Measurements from ENCODE around the gene FAM20A. TPM values are rescaled to one million over a fixed set of nuclear protein-coding genes. Genes with fewer than 3 reads are reported as not detected.

FAM20A gene
- polyA plus RNA-seq (2013), result 0.50 TPM

DNA sequence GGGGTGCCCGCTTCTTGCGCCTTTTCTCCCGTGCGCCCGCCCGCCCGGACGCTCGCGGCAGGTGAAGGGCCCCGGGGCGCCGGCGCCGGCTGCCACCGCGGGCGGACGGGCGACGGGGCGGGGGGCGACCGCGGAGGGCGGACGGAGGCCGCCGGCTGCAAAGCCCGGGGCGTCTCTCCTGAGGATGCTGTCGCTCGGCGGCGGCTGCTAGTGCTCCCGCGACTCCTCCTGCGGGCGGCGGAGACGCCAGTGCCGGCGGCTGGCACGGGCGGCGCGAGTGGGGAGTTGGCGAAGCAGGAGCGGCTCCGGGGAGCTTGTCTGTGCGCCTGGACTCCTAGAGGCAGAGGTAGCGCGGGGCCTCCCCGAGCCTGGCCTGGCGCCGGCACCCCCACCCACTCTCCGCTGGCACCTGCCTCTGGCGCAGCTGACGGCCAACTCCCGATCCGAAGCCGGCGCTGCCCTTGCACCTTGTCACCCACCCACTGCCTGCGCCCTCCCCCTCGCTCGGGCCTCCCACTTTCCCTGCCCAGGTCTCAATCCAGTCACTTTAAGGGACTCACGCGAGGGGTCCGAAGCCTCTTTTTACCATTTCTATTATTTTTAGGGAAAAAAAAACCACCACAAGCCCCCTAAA, at the start of gene FAM20A:
Gene FAM20A (minus strand): TSS at position 437 of the 634 bp plus-strand sequence. CDS start 701 bp downstream, outside the sequence.
- peak in 2 of 3 donors; percentile 24 to 47 for DNase-seq
- Histone ChIP-seq H3K27me3 (replicated peaks in 2 of 5; ENCODE audit: control insufficient read depth in 4 of 5, insufficient read depth in 5 of 5, low read length in 4 of 5) (peaks cover 5 to 73% (median 26%) of the 10 kb centered on the region in 5 experiments), H3K4me3 (ENCODE audit: control insufficient read depth in 1 of 7, extremely low read depth in 1 of 7, insufficient read depth in 4 of 7, low read depth in 2 of 7, low read length in 6 of 7) (peak within 1 kb of the TSS; percentile 17 to 73 (median 68)), H3K4me1 (ENCODE audit: control extremely low read depth in 1 of 4, control insufficient read depth in 4 of 4, insufficient read depth in 4 of 4, low read length in 3 of 4) (peaks cover 0 to 19% (median 16%) of the 10 kb centered on the region in 4 experiments), H3K36me3 (ENCODE audit: control insufficient read depth in 4 of 4, insufficient read depth in 4 of 4, low read length in 3 of 4) (no peaks in the 10 kb centered on the region), H3K27ac (ENCODE audit: insufficient read depth in 1 of 2, low read depth in 1 of 2, low read length in 2 of 2, poor library complexity in 1 of 2, severe bottlenecking in 2 of 2) (no peak within 1 kb of the TSS), H3K9me3 (ENCODE audit: control extremely low read depth in 1 of 5, control insufficient read depth in 4 of 5, insufficient read depth in 2 of 5, low read depth in 1 of 5, low read length in 4 of 5) (no peaks in the 10 kb centered on the region)
- CTCF ChIA-PET, result no interaction called here
- POLR2A ChIA-PET, result no interaction called here
- WGBS (ENCODE audit: insufficient coverage), result 2% methylated on average over 51 of the region's 69 CpGs

DNA sequence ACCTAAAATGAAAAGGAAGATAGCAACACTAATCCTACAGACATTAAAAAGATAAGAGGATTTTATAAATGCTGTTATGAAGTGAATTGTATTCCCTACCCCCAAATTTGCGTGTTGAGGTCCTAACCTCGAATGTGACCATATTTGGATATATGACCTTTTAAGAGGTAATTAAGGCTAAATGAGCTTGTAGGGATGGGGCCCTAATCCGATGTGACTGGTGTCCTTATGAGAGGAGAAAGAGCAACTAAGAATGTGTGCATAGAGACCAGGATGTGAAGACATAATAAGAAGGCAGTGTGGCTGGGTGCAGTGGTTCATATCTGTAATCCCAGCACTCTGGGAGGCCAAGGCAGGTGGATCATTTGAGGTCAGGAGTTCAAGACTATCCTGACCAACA, 48.2 kb upstream of the FAM20A start:
- Histone ChIP-seq H3K4me3 (ENCODE audit: control insufficient read depth in 1 of 7, extremely low read depth in 1 of 7, insufficient read depth in 4 of 7, low read depth in 2 of 7, low read length in 6 of 7) (no peak overlapping the region), H3K4me1 (ENCODE audit: control extremely low read depth in 1 of 4, control insufficient read depth in 4 of 4, insufficient read depth in 4 of 4, low read length in 3 of 4) (no peaks in the 10 kb centered on the region), H3K9me3 (ENCODE audit: control extremely low read depth in 1 of 5, control insufficient read depth in 4 of 5, insufficient read depth in 2 of 5, low read depth in 1 of 5, low read length in 4 of 5) (peaks cover 0 to 4% (median 0%) of the 10 kb centered on the region in 5 experiments), H3K27ac (ENCODE audit: insufficient read depth in 1 of 2, low read depth in 1 of 2, low read length in 2 of 2, poor library complexity in 1 of 2, severe bottlenecking in 2 of 2) (no peak overlapping the region), H3K27me3 (replicated peaks in 2 of 5; ENCODE audit: control insufficient read depth in 4 of 5, insufficient read depth in 5 of 5, low read length in 4 of 5) (no peaks in the 10 kb centered on the region), H3K36me3 (ENCODE audit: control insufficient read depth in 4 of 4, insufficient read depth in 4 of 4, low read length in 3 of 4) (no peaks in the 10 kb centered on the region)
- ChIA-PET CTCF (no interaction called here), POLR2A (no interaction called here)
- WGBS (ENCODE audit: insufficient coverage), result 97% methylated on average over 3 of the region's 3 CpGs
- DNase-seq, result no peak

GRCh38 chr17:68646626-68647526, 45.7 kb upstream of the FAM20A start:
- ChIA-PET CTCF (no interaction called here), POLR2A (interaction anchor here (0.6 kb wide), 1 partner anchor 79 kb away, joined by 4 read pairs; no protein-coding TSS in a partner anchor)
- 91% methylated on average over 10 of the region's 11 CpGs for WGBS (ENCODE audit: insufficient coverage)
- DNase-seq, result no peak
- Histone ChIP-seq H3K4me3 (ENCODE audit: control insufficient read depth in 1 of 7, extremely low read depth in 1 of 7, insufficient read depth in 4 of 7, low read depth in 2 of 7, low read length in 6 of 7) (no peak overlapping the region), H3K27ac (ENCODE audit: insufficient read depth in 1 of 2, low read depth in 1 of 2, low read length in 2 of 2, poor library complexity in 1 of 2, severe bottlenecking in 2 of 2) (no peak overlapping the region), H3K9me3 (ENCODE audit: control extremely low read depth in 1 of 5, control insufficient read depth in 4 of 5, insufficient read depth in 2 of 5, low read depth in 1 of 5, low read length in 4 of 5) (peaks cover 0 to 3% (median 0%) of the 10 kb centered on the region in 5 experiments), H3K4me1 (ENCODE audit: control extremely low read depth in 1 of 4, control insufficient read depth in 4 of 4, insufficient read depth in 4 of 4, low read length in 3 of 4) (no peaks in the 10 kb centered on the region), H3K36me3 (ENCODE audit: control insufficient read depth in 4 of 4, insufficient read depth in 4 of 4, low read length in 3 of 4) (no peaks in the 10 kb centered on the region), H3K27me3 (replicated peaks in 2 of 5; ENCODE audit: control insufficient read depth in 4 of 5, insufficient read depth in 5 of 5, low read length in 4 of 5) (no peaks in the 10 kb centered on the region)

- ChIA-PET POLR2A (no interaction called here), CTCF (no interaction called here)
- H3K4me1 ChIP-seq (ENCODE audit: control extremely low read depth in 1 of 4, control insufficient read depth in 4 of 4, insufficient read depth in 4 of 4, low read length in 3 of 4), result no peaks in the 10 kb centered on the region
- DNase-seq, result no peak
- no peaks in the 10 kb centered on the region for H3K27me3 ChIP-seq (replicated peaks in 2 of 5; ENCODE audit: control insufficient read depth in 4 of 5, insufficient read depth in 5 of 5, low read length in 4 of 5)
- no peaks in the 10 kb centered on the region for H3K9me3 ChIP-seq (ENCODE audit: control extremely low read depth in 1 of 5, control insufficient read depth in 4 of 5, insufficient read depth in 2 of 5, low read depth in 1 of 5, low read length in 4 of 5)
- no peak overlapping the region for H3K4me3 ChIP-seq (ENCODE audit: control insufficient read depth in 1 of 7, extremely low read depth in 1 of 7, insufficient read depth in 4 of 7, low read depth in 2 of 7, low read length in 6 of 7)
- no peak overlapping the region for H3K27ac ChIP-seq (ENCODE audit: insufficient read depth in 1 of 2, low read depth in 1 of 2, low read length in 2 of 2, poor library complexity in 1 of 2, severe bottlenecking in 2 of 2)
- WGBS (ENCODE audit: insufficient coverage), result 100% methylated on average over 2 of the region's 4 CpGs
- no peaks in the 10 kb centered on the region for H3K36me3 ChIP-seq (ENCODE audit: control insufficient read depth in 4 of 4, insufficient read depth in 4 of 4, low read length in 3 of 4)
Observed at GRCh38 chr17:68642118-68642412, 40.9 kb upstream of the FAM20A start.

- DNase-seq, result no peak
- no peaks in the 10 kb centered on the region for H3K36me3 ChIP-seq (ENCODE audit: control insufficient read depth in 4 of 4, insufficient read depth in 4 of 4, low read length in 3 of 4)
- ChIA-PET CTCF (no interaction called here), POLR2A (no interaction called here)
- no peak overlapping the region for H3K27ac ChIP-seq (ENCODE audit: insufficient read depth in 1 of 2, low read depth in 1 of 2, low read length in 2 of 2, poor library complexity in 1 of 2, severe bottlenecking in 2 of 2)
- no peak overlapping the region for H3K4me3 ChIP-seq (ENCODE audit: control insufficient read depth in 1 of 7, extremely low read depth in 1 of 7, insufficient read depth in 4 of 7, low read depth in 2 of 7, low read length in 6 of 7)
- no peaks in the 10 kb centered on the region for H3K27me3 ChIP-seq (replicated peaks in 2 of 5; ENCODE audit: control insufficient read depth in 4 of 5, insufficient read depth in 5 of 5, low read length in 4 of 5)
- H3K4me1 ChIP-seq (ENCODE audit: control extremely low read depth in 1 of 4, control insufficient read depth in 4 of 4, insufficient read depth in 4 of 4, low read length in 3 of 4), result no peaks in the 10 kb centered on the region
- WGBS (ENCODE audit: insufficient coverage), result 97% methylated on average over 8 of the region's 9 CpGs
- H3K9me3 ChIP-seq (ENCODE audit: control extremely low read depth in 1 of 5, control insufficient read depth in 4 of 5, insufficient read depth in 2 of 5, low read depth in 1 of 5, low read length in 4 of 5), result peaks cover 0 to 2% (median 0%) of the 10 kb centered on the region in 5 experiments
Observed at GRCh38 chr17:68641276-68642117, 40.3 kb upstream of the FAM20A start.

- H3K4me3 ChIP-seq (ENCODE audit: control insufficient read depth in 1 of 7, extremely low read depth in 1 of 7, insufficient read depth in 4 of 7, low read depth in 2 of 7, low read length in 6 of 7), result no peak overlapping the region
- H3K27ac ChIP-seq (ENCODE audit: insufficient read depth in 1 of 2, low read depth in 1 of 2, low read length in 2 of 2, poor library complexity in 1 of 2, severe bottlenecking in 2 of 2), result no peak overlapping the region
- 100% methylated on average over 1 of the region's 2 CpGs for WGBS (ENCODE audit: insufficient coverage)
- peaks cover 0 to 4% (median 0%) of the 10 kb centered on the region in 5 experiments for H3K9me3 ChIP-seq (ENCODE audit: control extremely low read depth in 1 of 5, control insufficient read depth in 4 of 5, insufficient read depth in 2 of 5, low read depth in 1 of 5, low read length in 4 of 5)
- no peaks in the 10 kb centered on the region for H3K4me1 ChIP-seq (ENCODE audit: control extremely low read depth in 1 of 4, control insufficient read depth in 4 of 4, insufficient read depth in 4 of 4, low read length in 3 of 4)
- H3K27me3 ChIP-seq (replicated peaks in 2 of 5; ENCODE audit: control insufficient read depth in 4 of 5, insufficient read depth in 5 of 5, low read length in 4 of 5), result no peaks in the 10 kb centered on the region
- POLR2A ChIA-PET, result no interaction called here
- DNase-seq, result no peak
- no peaks in the 10 kb centered on the region for H3K36me3 ChIP-seq (ENCODE audit: control insufficient read depth in 4 of 4, insufficient read depth in 4 of 4, low read length in 3 of 4)
- CTCF ChIA-PET, result interaction anchor here (1.1 kb wide), 1 partner anchor 111 kb away, joined by 3 read pairs; no protein-coding TSS in a partner anchor
Observed at GRCh38 chr17:68640242-68640989, 39.2 kb upstream of the FAM20A start.

All from common myeloid progenitor, CD34-positive (primary cell).